WI38 (cell line): ENCODE measurements around the gene TMEM132D.

Source experiments
- H3K4me3 ChIP-seq: 2 replicates; pipeline ENCODE4 v1.5.1; 2011; ENCODE audit warnings: low read depth, mild to moderate bottlenecking, control low read depth, low read length
- TF ChIP-seq, protein P1 (sequence below): IDR thresholded peaks from 2 replicates; pipeline ENCODE4 v1.5.1; 2012; ENCODE audit warnings: low read depth, mild to moderate bottlenecking, control low read depth, low read length

The TMEM132D gene

DNA sequence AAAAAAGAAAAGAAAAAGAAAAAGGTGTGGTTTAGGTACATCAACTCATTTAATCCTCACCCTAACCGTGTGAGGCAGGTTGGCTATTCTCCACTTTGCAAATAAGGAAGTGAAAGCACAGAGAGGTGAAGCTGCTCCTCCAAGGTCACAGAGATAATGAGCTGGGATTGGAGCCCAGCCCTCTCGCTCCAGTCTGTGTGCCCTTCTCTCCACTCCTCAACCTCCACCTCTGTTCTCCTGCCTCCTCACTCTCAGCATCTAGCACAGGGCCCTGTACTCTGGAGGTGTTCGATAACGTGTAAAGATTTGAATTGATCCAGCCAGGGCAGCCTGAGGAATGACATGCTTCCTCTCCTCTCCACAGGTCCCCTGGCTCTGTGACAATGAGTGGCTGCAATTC, 502.3 kb downstream of the TMEM132D start:
- H3K4me3 ChIP-seq = no peak overlapping the region
- TF ChIP-seq, protein P1, sequence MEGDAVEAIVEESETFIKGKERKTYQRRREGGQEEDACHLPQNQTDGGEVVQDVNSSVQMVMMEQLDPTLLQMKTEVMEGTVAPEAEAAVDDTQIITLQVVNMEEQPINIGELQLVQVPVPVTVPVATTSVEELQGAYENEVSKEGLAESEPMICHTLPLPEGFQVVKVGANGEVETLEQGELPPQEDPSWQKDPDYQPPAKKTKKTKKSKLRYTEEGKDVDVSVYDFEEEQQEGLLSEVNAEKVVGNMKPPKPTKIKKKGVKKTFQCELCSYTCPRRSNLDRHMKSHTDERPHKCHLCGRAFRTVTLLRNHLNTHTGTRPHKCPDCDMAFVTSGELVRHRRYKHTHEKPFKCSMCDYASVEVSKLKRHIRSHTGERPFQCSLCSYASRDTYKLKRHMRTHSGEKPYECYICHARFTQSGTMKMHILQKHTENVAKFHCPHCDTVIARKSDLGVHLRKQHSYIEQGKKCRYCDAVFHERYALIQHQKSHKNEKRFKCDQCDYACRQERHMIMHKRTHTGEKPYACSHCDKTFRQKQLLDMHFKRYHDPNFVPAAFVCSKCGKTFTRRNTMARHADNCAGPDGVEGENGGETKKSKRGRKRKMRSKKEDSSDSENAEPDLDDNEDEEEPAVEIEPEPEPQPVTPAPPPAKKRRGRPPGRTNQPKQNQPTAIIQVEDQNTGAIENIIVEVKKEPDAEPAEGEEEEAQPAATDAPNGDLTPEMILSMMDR = no peak

DNA sequence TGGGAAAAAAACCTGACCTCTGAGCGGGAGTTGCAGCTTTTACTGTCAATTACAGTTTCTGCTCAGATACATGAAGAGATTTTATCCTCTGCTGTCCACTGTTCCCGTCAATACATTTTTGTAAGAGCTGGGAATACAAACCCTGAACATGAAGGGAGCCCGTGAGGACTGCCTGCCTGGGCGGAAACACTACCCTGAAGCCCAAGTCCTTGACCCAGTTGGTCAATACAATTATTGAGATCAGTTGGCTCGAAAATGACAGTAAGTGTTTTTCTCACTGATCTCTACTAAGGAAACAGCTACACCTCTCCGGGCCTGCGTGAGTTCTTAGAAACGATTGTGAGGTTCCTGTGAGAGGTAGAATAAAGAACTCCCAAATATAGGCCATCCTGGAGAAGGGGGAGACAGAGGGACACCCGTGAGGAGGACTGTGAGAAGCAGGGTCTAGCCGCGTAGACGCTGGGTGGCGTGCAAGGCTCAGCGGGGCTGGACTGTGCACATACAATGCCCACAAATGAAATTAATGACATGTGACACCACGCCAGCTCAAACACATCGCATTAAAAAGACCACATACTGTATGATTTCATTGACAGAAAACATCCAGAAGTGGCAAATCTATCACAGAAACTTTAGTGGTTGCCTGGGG, 509.5 kb downstream of the TMEM132D start:
- TF ChIP-seq, protein P1 = no peak
- no peak overlapping the region for H3K4me3 ChIP-seq

DNA sequence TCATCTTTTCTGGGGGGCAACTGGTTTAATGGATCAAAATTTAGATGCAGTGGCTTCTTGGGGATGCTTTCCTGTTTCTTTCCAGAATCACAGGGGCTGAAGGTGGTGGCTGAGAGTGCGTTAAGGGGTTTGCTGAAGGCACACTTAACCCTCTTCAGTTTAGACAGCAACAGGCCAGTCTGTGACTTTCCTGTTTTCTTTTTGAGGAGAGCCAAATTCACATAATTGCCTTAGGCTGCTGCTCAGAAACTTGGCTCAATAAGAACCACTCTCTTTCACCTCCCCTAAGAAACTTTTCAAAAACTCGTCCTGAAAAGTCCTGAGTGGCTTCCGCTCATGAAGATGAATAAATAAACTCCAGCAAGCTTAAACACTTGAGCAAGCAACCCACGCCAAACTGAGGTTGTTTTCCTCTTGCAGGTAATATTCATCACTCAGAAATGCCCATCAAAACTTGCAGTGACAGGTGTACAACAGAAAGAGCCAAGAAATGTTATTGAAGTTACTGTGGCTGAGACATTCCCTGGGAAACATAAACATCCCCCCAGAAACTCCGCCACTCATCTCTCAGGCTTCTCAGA, 510.4 kb downstream of the TMEM132D start:
- H3K4me3 ChIP-seq = no peak overlapping the region
- TF ChIP-seq, protein P1 = no peak

- H3K4me3 ChIP-seq = no peak overlapping the region
- TF ChIP-seq, protein P1 = no peak
Observed at GRCh38 chr12:129385637-129385990, 518.2 kb downstream of the TMEM132D start.

GRCh38 chr12:129383956-129384355, 519.9 kb downstream of the TMEM132D start:
- no peak overlapping the region for H3K4me3 ChIP-seq
- TF ChIP-seq, protein P1 = no peak

- TF ChIP-seq, protein P1 = no peak
- no peak overlapping the region for H3K4me3 ChIP-seq
Observed at GRCh38 chr12:129381715-129382114, 522.1 kb downstream of the TMEM132D start.

- TF ChIP-seq, protein P1 = no peak
- H3K4me3 ChIP-seq = no peak overlapping the region
Observed at GRCh38 chr12:129379076-129379804, 524.6 kb downstream of the TMEM132D start.
